Activated T-helper 17 cell treated with anti-CD3 and anti-CD28 coated beads, Interleukin-2, amount 50 U/mL, for 72 hours (primary cell): Measurements from ENCODE around the gene TRMT10B. TPM values are rescaled to one million over a fixed set of nuclear protein-coding genes. Genes with fewer than 3 reads are reported as not detected.
"Not testable (repeated sequence)": the region's sequence is repeated elsewhere in the genome, so short reads cannot be mapped to it uniquely, and the experiment has no call there.

Experiments used
- ATAC-seq: fragments of 150-1000 bp; cut with Tn5 transposase; replicated peaks from 2 replicates; pipeline ENCODE4 v1.10.0; 2021; ENCODE audit warnings: mild to moderate bottlenecking, moderate library complexity
- H3K27ac Mint-ChIP-seq: one replicate; pipeline ENCODE4 v1.8.0; 2022; ENCODE audit warnings: mixed read lengths
- H3K27me3 Mint-ChIP-seq: one replicate; pipeline ENCODE4 v1.8.0; 2022; ENCODE audit warnings: mixed read lengths
- H3K36me3 Mint-ChIP-seq: one replicate; pipeline ENCODE4 v1.8.0; 2022; ENCODE audit warnings: low read depth, mild to moderate bottlenecking, mixed read lengths
- H3K4me1 Mint-ChIP-seq: one replicate; pipeline ENCODE4 v1.8.0; 2022; ENCODE audit warnings: mixed read lengths
- H3K4me3 Mint-ChIP-seq: one replicate; pipeline ENCODE4 v1.8.0; 2022; ENCODE audit warnings: mild to moderate bottlenecking, mixed read lengths
- H3K9me3 Mint-ChIP-seq: one replicate; pipeline ENCODE4 v1.8.0; 2022; ENCODE audit warnings: mixed read lengths
- total RNA-seq, 2 donors: library from RNA; stranded (reverse); gene quantifications; one replicate each; pipeline ENCODE4 v1.2.3, GENCODE V29; 2022

The TRMT10B gene
- total RNA-seq, 2 donors from 2014 or later, result 9.9 to 13.1 TPM

- Mint-ChIP-seq H3K27me3 (peaks cover 5% of the 10 kb centered on the region), H3K36me3 (no peaks in the 10 kb centered on the region)
These were observed 13.5 kb upstream of the TRMT10B start for GRCh38 chr9:37740128-37740527.

GRCh38 chr9:37740631-37741328 lies 12.8 kb upstream of the TRMT10B start:
- Mint-ChIP-seq H3K27me3 (peaks cover 5% of the 10 kb centered on the region), H3K36me3 (no peaks in the 10 kb centered on the region), H3K4me1 (no peaks in the 10 kb centered on the region), H3K27ac (no peak overlapping the region), H3K4me3 (no peak overlapping the region), H3K9me3 (no peaks in the 10 kb centered on the region)
- no peak for ATAC-seq

More at GRCh38 chr9:37740128-37740527, 13.5 kb upstream of the TRMT10B start:
- Mint-ChIP-seq H3K27ac (no peak overlapping the region), H3K4me3 (no peak overlapping the region), H3K4me1 (no peaks in the 10 kb centered on the region), H3K9me3 (no peaks in the 10 kb centered on the region)
- ATAC-seq, result no peak

- Mint-ChIP-seq H3K27ac (no peak overlapping the region), H3K9me3 (no peaks in the 10 kb centered on the region), H3K4me1 (no peaks in the 10 kb centered on the region), H3K4me3 (no peak overlapping the region), H3K36me3 (no peaks in the 10 kb centered on the region), H3K27me3 (no peaks in the 10 kb centered on the region)
- no peak for ATAC-seq
These were observed 7.6 kb upstream of the TRMT10B start for GRCh38 chr9:37745970-37746369.

- no peaks in the 10 kb centered on the region for H3K27me3 Mint-ChIP-seq
- no peak overlapping the region for H3K4me3 Mint-ChIP-seq
- H3K36me3 Mint-ChIP-seq, result no peaks in the 10 kb centered on the region
- no peaks in the 10 kb centered on the region for H3K4me1 Mint-ChIP-seq
- no peaks in the 10 kb centered on the region for H3K9me3 Mint-ChIP-seq
- ATAC-seq, result no peak
- H3K27ac Mint-ChIP-seq, result no peak overlapping the region
These were observed 6.9 kb upstream of the TRMT10B start for GRCh38 chr9:37746448-37747270.

GRCh38 chr9:37747271-37747753 lies 6.3 kb upstream of the TRMT10B start:
- peak; percentile 81 for ATAC-seq
- Mint-ChIP-seq H3K36me3 (no peaks in the 10 kb centered on the region), H3K4me3 (no peak overlapping the region), H3K27me3 (no peaks in the 10 kb centered on the region), H3K4me1 (no peaks in the 10 kb centered on the region), H3K27ac (no peak overlapping the region), H3K9me3 (no peaks in the 10 kb centered on the region)

GRCh38 chr9:37749129-37749528 lies 4.5 kb upstream of the TRMT10B start:
- Mint-ChIP-seq H3K27ac (no peak overlapping the region), H3K9me3 (no peaks in the 10 kb centered on the region), H3K4me1 (peaks cover 7% of the 10 kb centered on the region), H3K36me3 (no peaks in the 10 kb centered on the region), H3K4me3 (no peak overlapping the region), H3K27me3 (no peaks in the 10 kb centered on the region)
- ATAC-seq, result no peak

- no peak for ATAC-seq
- Mint-ChIP-seq H3K4me3 (no peak overlapping the region), H3K4me1 (peaks cover 17% of the 10 kb centered on the region)
These were observed 2.4 kb upstream of the TRMT10B start for GRCh38 chr9:37751186-37751585.

GRCh38 chr9:37751704-37752103 lies 1.9 kb upstream of the TRMT10B start:
- H3K9me3 Mint-ChIP-seq, H3K27me3 Mint-ChIP-seq, ATAC-seq, H3K4me3 Mint-ChIP-seq, H3K27ac Mint-ChIP-seq, H3K36me3 Mint-ChIP-seq: not testable (repeated sequence)
- peaks cover 17% of the 10 kb centered on the region for H3K4me1 Mint-ChIP-seq

More at GRCh38 chr9:37751186-37751585, 2.4 kb upstream of the TRMT10B start:
- no peaks in the 10 kb centered on the region for H3K36me3 Mint-ChIP-seq
- H3K9me3 Mint-ChIP-seq, result no peaks in the 10 kb centered on the region
- no peaks in the 10 kb centered on the region for H3K27me3 Mint-ChIP-seq
- H3K27ac Mint-ChIP-seq, result no peak overlapping the region

- peak overlapping the region; percentile 99 for H3K27ac Mint-ChIP-seq
- not testable (repeated sequence) for ATAC-seq, H3K27me3 Mint-ChIP-seq, H3K36me3 Mint-ChIP-seq, H3K9me3 Mint-ChIP-seq
- peak overlapping the region; percentile 99 for H3K4me3 Mint-ChIP-seq
- H3K4me1 Mint-ChIP-seq, result peaks cover 17% of the 10 kb centered on the region
These were observed 1.5 kb upstream of the TRMT10B start for GRCh38 chr9:37752112-37752511.

- Mint-ChIP-seq H3K36me3 (no peaks in the 10 kb centered on the region), H3K4me3 (peak overlapping the region; percentile 99), H3K27ac (peak overlapping the region; percentile 99), H3K27me3 (no peaks in the 10 kb centered on the region), H3K9me3 (no peaks in the 10 kb centered on the region), H3K4me1 (peaks cover 17% of the 10 kb centered on the region)
- peak; percentile 3 for ATAC-seq
These were observed 740 bp upstream of the TRMT10B start for GRCh38 chr9:37752642-37753488.

GRCh38 chr9:37758747-37759146 lies 5.1 kb downstream of the TRMT10B start:
- H3K4me1 Mint-ChIP-seq, result peaks cover 17% of the 10 kb centered on the region
- no peak for ATAC-seq
- peaks cover 15% of the 10 kb centered on the region for H3K36me3 Mint-ChIP-seq
- no peaks in the 10 kb centered on the region for H3K9me3 Mint-ChIP-seq
- H3K27ac Mint-ChIP-seq, result peak overlapping the region; percentile 45
- H3K27me3 Mint-ChIP-seq, result no peaks in the 10 kb centered on the region
- no peak overlapping the region for H3K4me3 Mint-ChIP-seq

GRCh38 chr9:37760416-37761161 lies 7.0 kb downstream of the TRMT10B start:
- Mint-ChIP-seq H3K27ac (no peak overlapping the region), H3K4me1 (peaks cover 7% of the 10 kb centered on the region), H3K36me3 (peaks cover 30% of the 10 kb centered on the region), H3K9me3 (no peaks in the 10 kb centered on the region), H3K27me3 (no peaks in the 10 kb centered on the region), H3K4me3 (no peak overlapping the region)
- no peak for ATAC-seq

GRCh38 chr9:37761511-37761910 lies 7.9 kb downstream of the TRMT10B start:
- peaks cover 31% of the 10 kb centered on the region for H3K36me3 Mint-ChIP-seq
- no peak for ATAC-seq
- H3K4me1 Mint-ChIP-seq, result peaks cover 3% of the 10 kb centered on the region
- H3K9me3 Mint-ChIP-seq, result no peaks in the 10 kb centered on the region
- peak overlapping the region; percentile 14 for H3K27ac Mint-ChIP-seq
- H3K27me3 Mint-ChIP-seq, result no peaks in the 10 kb centered on the region
- H3K4me3 Mint-ChIP-seq, result no peak overlapping the region

- H3K27me3 Mint-ChIP-seq, H3K27ac Mint-ChIP-seq, H3K9me3 Mint-ChIP-seq, H3K4me3 Mint-ChIP-seq, ATAC-seq, H3K4me1 Mint-ChIP-seq: not testable (repeated sequence)
- H3K36me3 Mint-ChIP-seq, result peaks cover 56% of the 10 kb centered on the region
These were observed 11.7 kb downstream of the TRMT10B start for GRCh38 chr9:37765263-37765662.
